Measurements from ENCODE around the gene KIF26B.

Gene KIF26B

GRCh38 chr1:245226203-245226499 lies 71.4 kb downstream of the KIF26B start:
- no peak overlapping the region for H3K4me3 ChIP-seq (ENCODE audit: low read length)
- DNase-seq (ENCODE audit: low read depth): no peak
- peaks cover 5% of the 10 kb centered on the region for H3K27me3 ChIP-seq (replicated peaks; ENCODE audit: control insufficient read depth, insufficient read depth, low read length)
- H3K9me3 ChIP-seq (ENCODE audit: control insufficient read depth, low read length): no peaks in the 10 kb centered on the region
- H3K36me3 ChIP-seq (ENCODE audit: control insufficient read depth, insufficient read depth, low read length, severe bottlenecking): no peaks in the 10 kb centered on the region
- H3K9ac ChIP-seq (ENCODE audit: low read length): no peak overlapping the region
- H3K4me1 ChIP-seq (ENCODE audit: control insufficient read depth, insufficient read depth, low read length): no peaks in the 10 kb centered on the region

- Histone ChIP-seq H3K36me3 (ENCODE audit: control insufficient read depth, insufficient read depth, low read length, severe bottlenecking) (no peaks in the 10 kb centered on the region), H3K27me3 (replicated peaks; ENCODE audit: control insufficient read depth, insufficient read depth, low read length) (peaks cover 5% of the 10 kb centered on the region), H3K9me3 (ENCODE audit: control insufficient read depth, low read length) (no peaks in the 10 kb centered on the region), H3K4me1 (ENCODE audit: control insufficient read depth, insufficient read depth, low read length) (no peaks in the 10 kb centered on the region), H3K9ac (ENCODE audit: low read length) (no peak overlapping the region), H3K4me3 (ENCODE audit: low read length) (no peak overlapping the region)
- no peak for DNase-seq (ENCODE audit: low read depth)
Observed at GRCh38 chr1:245229051-245229450, 74.3 kb downstream of the KIF26B start.

- no peak overlapping the region for H3K9ac ChIP-seq (ENCODE audit: low read length)
- no peak overlapping the region for H3K4me3 ChIP-seq (ENCODE audit: low read length)
- no peaks in the 10 kb centered on the region for H3K36me3 ChIP-seq (ENCODE audit: control insufficient read depth, insufficient read depth, low read length, severe bottlenecking)
- H3K9me3 ChIP-seq (ENCODE audit: control insufficient read depth, low read length): no peaks in the 10 kb centered on the region
- H3K4me1 ChIP-seq (ENCODE audit: control insufficient read depth, insufficient read depth, low read length): no peaks in the 10 kb centered on the region
- H3K27me3 ChIP-seq (replicated peaks; ENCODE audit: control insufficient read depth, insufficient read depth, low read length): no peaks in the 10 kb centered on the region
- DNase-seq (ENCODE audit: low read depth): no peak
Observed at GRCh38 chr1:245232931-245233330, 78.1 kb downstream of the KIF26B start.

GRCh38 chr1:245234217-245235081 lies 79.7 kb downstream of the KIF26B start:
- no peak for DNase-seq (ENCODE audit: low read depth)
- Histone ChIP-seq H3K4me1 (ENCODE audit: control insufficient read depth, insufficient read depth, low read length) (no peaks in the 10 kb centered on the region), H3K27me3 (replicated peaks; ENCODE audit: control insufficient read depth, insufficient read depth, low read length) (no peaks in the 10 kb centered on the region), H3K9ac (ENCODE audit: low read length) (no peak overlapping the region), H3K36me3 (ENCODE audit: control insufficient read depth, insufficient read depth, low read length, severe bottlenecking) (no peaks in the 10 kb centered on the region), H3K4me3 (ENCODE audit: low read length) (no peak overlapping the region), H3K9me3 (ENCODE audit: control insufficient read depth, low read length) (no peaks in the 10 kb centered on the region)

- Histone ChIP-seq H3K36me3 (ENCODE audit: control insufficient read depth, insufficient read depth, low read length, severe bottlenecking) (no peaks in the 10 kb centered on the region), H3K9ac (ENCODE audit: low read length) (no peak overlapping the region), H3K4me3 (ENCODE audit: low read length) (no peak overlapping the region), H3K9me3 (ENCODE audit: control insufficient read depth, low read length) (no peaks in the 10 kb centered on the region), H3K4me1 (ENCODE audit: control insufficient read depth, insufficient read depth, low read length) (no peaks in the 10 kb centered on the region), H3K27me3 (replicated peaks; ENCODE audit: control insufficient read depth, insufficient read depth, low read length) (no peaks in the 10 kb centered on the region)
- peak; percentile 18 for DNase-seq (ENCODE audit: low read depth)
Observed at GRCh38 chr1:245235156-245235555, 80.4 kb downstream of the KIF26B start.

GRCh38 chr1:245240648-245241165 lies 85.9 kb downstream of the KIF26B start:
- Histone ChIP-seq H3K4me3 (ENCODE audit: low read length) (no peak overlapping the region), H3K9ac (ENCODE audit: low read length) (no peak overlapping the region), H3K36me3 (ENCODE audit: control insufficient read depth, insufficient read depth, low read length, severe bottlenecking) (no peaks in the 10 kb centered on the region), H3K4me1 (ENCODE audit: control insufficient read depth, insufficient read depth, low read length) (no peaks in the 10 kb centered on the region), H3K9me3 (ENCODE audit: control insufficient read depth, low read length) (no peaks in the 10 kb centered on the region), H3K27me3 (replicated peaks; ENCODE audit: control insufficient read depth, insufficient read depth, low read length) (no peaks in the 10 kb centered on the region)
- DNase-seq (ENCODE audit: low read depth): no peak

GRCh38 chr1:245241526-245242130 lies 86.8 kb downstream of the KIF26B start:
- no peaks in the 10 kb centered on the region for H3K27me3 ChIP-seq (replicated peaks; ENCODE audit: control insufficient read depth, insufficient read depth, low read length)
- DNase-seq (ENCODE audit: low read depth): no peak
- no peak overlapping the region for H3K4me3 ChIP-seq (ENCODE audit: low read length)

GRCh38 chr1:245242989-245243388 lies 88.2 kb downstream of the KIF26B start:
- H3K9me3 ChIP-seq (ENCODE audit: control insufficient read depth, low read length): no peaks in the 10 kb centered on the region
- no peaks in the 10 kb centered on the region for H3K27me3 ChIP-seq (replicated peaks; ENCODE audit: control insufficient read depth, insufficient read depth, low read length)
- H3K9ac ChIP-seq (ENCODE audit: low read length): no peak overlapping the region
- H3K36me3 ChIP-seq (ENCODE audit: control insufficient read depth, insufficient read depth, low read length, severe bottlenecking): peaks cover 5% of the 10 kb centered on the region
- no peaks in the 10 kb centered on the region for H3K4me1 ChIP-seq (ENCODE audit: control insufficient read depth, insufficient read depth, low read length)
- no peak overlapping the region for H3K4me3 ChIP-seq (ENCODE audit: low read length)
- DNase-seq (ENCODE audit: low read depth): no peak

More at GRCh38 chr1:245241526-245242130, 86.8 kb downstream of the KIF26B start:
- no peaks in the 10 kb centered on the region for H3K4me1 ChIP-seq (ENCODE audit: control insufficient read depth, insufficient read depth, low read length)
- no peak overlapping the region for H3K9ac ChIP-seq (ENCODE audit: low read length)
- H3K36me3 ChIP-seq (ENCODE audit: control insufficient read depth, insufficient read depth, low read length, severe bottlenecking): peaks cover 5% of the 10 kb centered on the region
- H3K9me3 ChIP-seq (ENCODE audit: control insufficient read depth, low read length): no peaks in the 10 kb centered on the region

- Histone ChIP-seq H3K36me3 (ENCODE audit: control insufficient read depth, insufficient read depth, low read length, severe bottlenecking) (peaks cover 5% of the 10 kb centered on the region), H3K27me3 (replicated peaks; ENCODE audit: control insufficient read depth, insufficient read depth, low read length) (no peaks in the 10 kb centered on the region), H3K4me3 (ENCODE audit: low read length) (no peak overlapping the region), H3K4me1 (ENCODE audit: control insufficient read depth, insufficient read depth, low read length) (no peaks in the 10 kb centered on the region), H3K9me3 (ENCODE audit: control insufficient read depth, low read length) (peaks cover 4% of the 10 kb centered on the region), H3K9ac (ENCODE audit: low read length) (no peak overlapping the region)
- no peak for DNase-seq (ENCODE audit: low read depth)
Observed at GRCh38 chr1:245245021-245245667, 90.4 kb downstream of the KIF26B start.

- no peaks in the 10 kb centered on the region for H3K27me3 ChIP-seq (replicated peaks; ENCODE audit: control insufficient read depth, insufficient read depth, low read length)
- no peak overlapping the region for H3K9ac ChIP-seq (ENCODE audit: low read length)
- DNase-seq (ENCODE audit: low read depth): no peak
- no peak overlapping the region for H3K4me3 ChIP-seq (ENCODE audit: low read length)
- peaks cover 5% of the 10 kb centered on the region for H3K36me3 ChIP-seq (ENCODE audit: control insufficient read depth, insufficient read depth, low read length, severe bottlenecking)
- H3K9me3 ChIP-seq (ENCODE audit: control insufficient read depth, low read length): peaks cover 4% of the 10 kb centered on the region
- no peaks in the 10 kb centered on the region for H3K4me1 ChIP-seq (ENCODE audit: control insufficient read depth, insufficient read depth, low read length)
Observed at GRCh38 chr1:245246433-245246832, 91.6 kb downstream of the KIF26B start.

GRCh38 chr1:245247356-245247755 lies 92.6 kb downstream of the KIF26B start:
- Histone ChIP-seq H3K9ac (ENCODE audit: low read length) (no peak overlapping the region), H3K9me3 (ENCODE audit: control insufficient read depth, low read length) (peaks cover 4% of the 10 kb centered on the region), H3K27me3 (replicated peaks; ENCODE audit: control insufficient read depth, insufficient read depth, low read length) (no peaks in the 10 kb centered on the region), H3K36me3 (ENCODE audit: control insufficient read depth, insufficient read depth, low read length, severe bottlenecking) (peaks cover 5% of the 10 kb centered on the region), H3K4me3 (ENCODE audit: low read length) (no peak overlapping the region), H3K4me1 (ENCODE audit: control insufficient read depth, insufficient read depth, low read length) (no peaks in the 10 kb centered on the region)
- DNase-seq (ENCODE audit: low read depth): no peak
